ENCODE data around the gene PIP4K2A. TPM values are rescaled to one million over a fixed set of nuclear protein-coding genes. Genes with fewer than 3 reads are reported as not detected.
A peak's percentile ranks its signal among the peaks of the same experiment; 100 is the strongest.

The PIP4K2A gene
- total and polyA plus RNA-seq, 7 donors, result 2.3 to 9.7 (median 6.4) TPM

GRCh38 chr10:22672319-22673090 lies 41.9 kb downstream of the PIP4K2A start:
- H3K4me1 ChIP-seq, result no peaks in the 10 kb centered on the region

GRCh38 chr10:22670788-22671187 lies 43.6 kb downstream of the PIP4K2A start:
- no peaks in the 10 kb centered on the region for H3K27me3 ChIP-seq (ENCODE audit: insufficient read depth in 3 of 3, low read length in 2 of 3)
- no peak overlapping the region for H3K27ac ChIP-seq
- intact Hi-C loops (cut with DNase I), result no loop called here
- H3K4me3 ChIP-seq, result no peak overlapping the region
- peak in 2 of 4 donors; percentile 56 to 64 for ATAC-seq
- H3K9me3 ChIP-seq, result no peaks in the 10 kb centered on the region
- TF ChIP-seq, protein P1, sequence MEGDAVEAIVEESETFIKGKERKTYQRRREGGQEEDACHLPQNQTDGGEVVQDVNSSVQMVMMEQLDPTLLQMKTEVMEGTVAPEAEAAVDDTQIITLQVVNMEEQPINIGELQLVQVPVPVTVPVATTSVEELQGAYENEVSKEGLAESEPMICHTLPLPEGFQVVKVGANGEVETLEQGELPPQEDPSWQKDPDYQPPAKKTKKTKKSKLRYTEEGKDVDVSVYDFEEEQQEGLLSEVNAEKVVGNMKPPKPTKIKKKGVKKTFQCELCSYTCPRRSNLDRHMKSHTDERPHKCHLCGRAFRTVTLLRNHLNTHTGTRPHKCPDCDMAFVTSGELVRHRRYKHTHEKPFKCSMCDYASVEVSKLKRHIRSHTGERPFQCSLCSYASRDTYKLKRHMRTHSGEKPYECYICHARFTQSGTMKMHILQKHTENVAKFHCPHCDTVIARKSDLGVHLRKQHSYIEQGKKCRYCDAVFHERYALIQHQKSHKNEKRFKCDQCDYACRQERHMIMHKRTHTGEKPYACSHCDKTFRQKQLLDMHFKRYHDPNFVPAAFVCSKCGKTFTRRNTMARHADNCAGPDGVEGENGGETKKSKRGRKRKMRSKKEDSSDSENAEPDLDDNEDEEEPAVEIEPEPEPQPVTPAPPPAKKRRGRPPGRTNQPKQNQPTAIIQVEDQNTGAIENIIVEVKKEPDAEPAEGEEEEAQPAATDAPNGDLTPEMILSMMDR (IDR thresholded peaks at IDR 0.05), result no peak
- WGBS, 3 donors, result 23 to 32% (median 29%) methylated on average over 5 of the region's 5 CpGs
- H3K36me3 ChIP-seq (ENCODE audit: insufficient read depth in 1 of 2, low read depth in 1 of 2), result no peaks in the 10 kb centered on the region
- DNase-seq, result no peak
- H3K4me1 ChIP-seq, result no peaks in the 10 kb centered on the region

More at GRCh38 chr10:22672319-22673090, 41.9 kb downstream of the PIP4K2A start:
- no peak for DNase-seq
- TF ChIP-seq, protein P1 (IDR thresholded peaks at IDR 0.05), result no peak
- H3K4me3 ChIP-seq, result no peak overlapping the region
- no peaks in the 10 kb centered on the region for H3K9me3 ChIP-seq
- WGBS, 3 donors, result 75 to 87% (median 81%) methylated on average over 7 of the region's 7 CpGs
- H3K27me3 ChIP-seq (ENCODE audit: insufficient read depth in 3 of 3, low read length in 2 of 3), result no peaks in the 10 kb centered on the region
- no peak for ATAC-seq
- intact Hi-C loops (cut with DNase I), result no loop called here
- H3K27ac ChIP-seq, result no peak overlapping the region
- H3K36me3 ChIP-seq (ENCODE audit: insufficient read depth in 1 of 2, low read depth in 1 of 2), result no peaks in the 10 kb centered on the region

GRCh38 chr10:22669163-22669711 lies 45.1 kb downstream of the PIP4K2A start:
- no peaks in the 10 kb centered on the region for H3K9me3 ChIP-seq
- H3K4me3 ChIP-seq, result no peak overlapping the region
- no peaks in the 10 kb centered on the region for H3K4me1 ChIP-seq
- H3K27ac ChIP-seq, result no peak overlapping the region
- no peaks in the 10 kb centered on the region for H3K27me3 ChIP-seq (ENCODE audit: insufficient read depth in 3 of 3, low read length in 2 of 3)
- TF ChIP-seq, protein P1 (IDR thresholded peaks at IDR 0.05), result no peak
- ATAC-seq (no peak), DNase-seq (no peak)
- 93% methylated on average over 13 of the region's 13 CpGs for WGBS, 3 donors
- H3K36me3 ChIP-seq (ENCODE audit: insufficient read depth in 1 of 2, low read depth in 1 of 2), result no peaks in the 10 kb centered on the region
- intact Hi-C loops (cut with DNase I), result no loop called here

GRCh38 chr10:22667093-22667480 lies 47.3 kb downstream of the PIP4K2A start:
- no peaks in the 10 kb centered on the region for H3K9me3 ChIP-seq
- no peak overlapping the region for H3K27ac ChIP-seq
- 91 to 97% (median 91%) methylated on average over 2 of the region's 2 CpGs for WGBS, 3 donors
- H3K27me3 ChIP-seq (ENCODE audit: insufficient read depth in 3 of 3, low read length in 2 of 3), result no peaks in the 10 kb centered on the region
- H3K4me1 ChIP-seq, result no peaks in the 10 kb centered on the region
- TF ChIP-seq, protein P1 (IDR thresholded peaks at IDR 0.05), result no peak
- no peaks in the 10 kb centered on the region for H3K36me3 ChIP-seq (ENCODE audit: insufficient read depth in 1 of 2, low read depth in 1 of 2)
- intact Hi-C loops (cut with DNase I), result no loop called here
- no peak overlapping the region for H3K4me3 ChIP-seq
- no peak for DNase-seq
- ATAC-seq, result no peak

All from psoas muscle (tissue), 8 donors.